GM19043 (cell line): Measurements from ENCODE around the gene PHOSPHO2.
"Not testable (repeated sequence)": the region's sequence is repeated elsewhere in the genome, so short reads cannot be mapped to it uniquely, and the experiment has no call there.

ENCODE experiments used
- ATAC-seq: cut with Tn5 transposase; IDR thresholded peaks from one replicate; pipeline ENCODE4 v1.9.1; 2021; ENCODE audit warnings: low read depth; ENCODE audit not compliant: unreplicated experiment

PHOSPHO2 gene

DNA sequence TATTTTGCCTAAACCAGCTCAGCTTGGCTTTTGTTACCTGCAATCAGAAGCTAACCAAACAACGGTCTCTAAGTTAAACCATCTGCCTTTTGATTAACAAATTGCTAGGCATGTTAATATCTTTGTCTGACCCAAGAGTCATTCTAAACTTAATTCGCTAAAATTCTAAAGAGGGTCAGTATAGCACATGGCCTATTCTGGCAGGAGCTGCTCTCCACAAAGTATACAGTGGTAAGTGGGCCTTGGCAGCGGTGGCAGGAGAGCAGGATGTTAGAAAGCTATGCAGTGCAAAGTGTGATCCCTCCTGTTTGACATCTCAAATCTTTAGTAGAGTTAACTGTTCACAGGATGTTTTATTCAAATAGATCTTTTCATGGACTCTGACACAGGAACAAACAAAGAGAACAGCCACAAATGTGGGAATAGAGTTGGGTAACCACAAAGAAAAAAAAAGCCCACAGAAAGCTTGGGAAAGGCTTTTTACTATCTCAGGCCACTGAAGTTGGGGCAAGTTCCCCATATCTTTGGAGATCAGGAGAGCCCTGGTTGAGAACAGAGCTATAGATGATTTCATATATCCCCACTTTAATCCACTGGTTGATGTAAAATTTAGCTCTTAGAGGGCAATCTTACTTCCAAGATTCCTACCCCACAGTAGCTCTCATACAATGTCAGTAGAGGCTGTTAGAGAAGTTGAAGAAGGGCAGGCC, 10.7 kb upstream of the PHOSPHO2 start:
- no peak for ATAC-seq

DNA sequence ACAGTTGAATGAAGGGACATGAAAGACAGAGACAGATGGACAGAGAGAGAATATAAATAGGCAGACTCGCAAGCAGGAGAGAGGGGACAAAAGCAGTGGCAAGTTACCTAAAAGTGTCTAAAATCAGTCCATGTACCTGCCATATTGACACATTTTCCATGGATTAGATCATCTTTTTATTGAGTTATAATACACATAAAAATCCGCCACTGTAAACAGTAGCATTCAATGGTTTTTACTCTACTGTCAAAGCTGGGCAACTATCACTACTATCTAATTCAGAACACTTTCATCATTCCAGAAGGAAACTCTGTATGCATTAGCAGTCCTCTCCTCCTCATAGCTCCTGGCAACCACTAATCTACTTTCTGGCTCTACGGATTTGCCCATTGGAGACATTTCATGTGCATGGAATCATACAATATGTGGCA, 10.1 kb upstream of the PHOSPHO2 start:
- ATAC-seq, result no peak

DNA sequence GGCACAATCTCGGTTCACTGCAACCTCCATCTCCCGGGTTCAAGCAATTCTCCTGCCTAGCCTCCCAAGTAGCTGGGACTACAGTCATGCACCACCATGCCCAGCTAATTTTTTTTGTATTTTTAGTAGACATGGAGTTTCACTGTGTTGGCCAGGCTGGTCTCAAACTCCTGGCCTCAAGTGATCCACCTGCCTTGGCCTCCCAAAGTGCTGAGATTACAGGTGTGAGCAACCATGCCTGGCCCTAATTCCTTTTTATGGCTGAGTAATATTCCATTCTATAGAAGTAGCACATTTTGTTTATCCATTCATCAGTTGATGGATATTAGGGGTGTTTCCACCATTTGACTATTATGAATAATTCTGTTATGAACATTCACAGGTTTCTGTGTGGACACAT, 9.6 kb upstream of the PHOSPHO2 start:
- not testable (repeated sequence) for ATAC-seq

DNA sequence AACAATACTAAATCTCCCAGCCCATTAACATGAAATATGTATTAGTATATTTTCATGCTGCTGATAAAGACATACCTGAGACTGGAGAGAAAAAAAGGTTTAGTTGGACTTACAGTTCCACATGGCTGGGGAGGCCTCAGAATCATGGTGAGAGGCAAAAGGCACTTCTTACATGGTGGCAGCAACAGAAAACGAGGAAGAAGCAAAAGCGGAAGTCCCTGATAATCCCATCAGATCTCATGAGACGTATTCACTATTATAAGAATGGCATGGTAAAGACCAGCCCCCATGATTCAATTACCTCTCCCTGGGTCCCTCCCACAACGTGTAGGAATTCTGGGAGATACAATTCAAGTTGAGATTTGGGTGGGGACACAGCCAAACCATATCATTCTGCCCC, 7.4 kb upstream of the PHOSPHO2 start:
- ATAC-seq, result not testable (repeated sequence)

DNA sequence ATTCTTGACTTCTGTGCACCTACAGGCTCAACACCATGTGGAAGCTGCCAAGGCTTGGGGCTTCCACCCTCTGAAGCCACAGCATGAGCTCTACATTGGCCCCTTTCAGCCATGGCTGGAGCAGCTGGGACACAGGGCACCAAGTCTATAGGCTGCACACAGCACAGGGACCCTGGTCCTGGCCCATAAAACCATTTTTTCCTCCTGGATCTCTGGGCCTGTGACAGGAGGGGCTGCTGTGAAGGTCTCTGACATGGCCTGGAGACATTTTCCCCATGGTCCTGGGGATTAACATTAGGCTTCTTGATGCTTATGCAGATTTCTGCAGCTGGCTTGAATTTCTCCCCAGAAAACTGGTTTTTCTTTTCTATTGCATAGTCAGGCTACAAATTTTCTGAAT, 6.3 kb upstream of the PHOSPHO2 start:
- not testable (repeated sequence) for ATAC-seq

DNA sequence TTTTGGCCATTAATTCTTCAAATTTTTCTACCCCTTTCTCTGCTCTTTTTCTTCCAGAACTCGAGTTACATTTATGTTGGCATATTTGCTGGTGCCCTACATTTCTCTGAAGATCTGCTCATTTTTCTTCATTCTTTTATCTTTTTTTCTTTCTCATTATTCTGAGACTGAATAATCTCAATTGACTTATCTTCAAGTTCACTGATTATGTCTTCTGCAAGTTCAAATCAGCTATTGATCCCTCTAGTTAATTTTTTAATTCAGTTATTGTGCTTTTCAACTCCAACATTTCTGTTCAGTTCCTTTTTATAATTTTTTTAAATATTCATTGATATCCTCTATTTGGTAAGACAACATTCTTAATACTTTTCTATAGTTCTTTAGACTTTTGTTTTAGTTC, 3.3 kb upstream of the PHOSPHO2 start:
- no peak for ATAC-seq

DNA sequence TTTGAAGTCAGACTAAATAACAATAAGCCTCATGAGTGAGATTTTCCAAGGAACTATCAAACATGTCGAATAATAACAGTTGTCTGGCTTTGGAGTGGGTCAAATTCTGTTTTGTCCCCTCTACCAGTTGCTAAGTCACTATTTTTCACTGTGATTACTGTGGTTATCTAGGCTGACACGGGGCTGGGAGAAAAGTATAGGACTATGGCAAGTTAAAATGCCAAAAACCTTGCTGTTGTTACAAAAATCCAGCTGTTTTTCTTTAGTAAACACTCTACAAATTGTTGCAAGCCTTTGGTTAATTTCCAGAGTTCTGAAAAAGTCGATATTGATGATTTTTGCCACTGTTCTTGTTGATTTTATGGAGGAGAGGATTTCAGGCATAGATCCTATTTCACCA, 1.6 kb upstream of the PHOSPHO2 start:
- no peak for ATAC-seq

DNA sequence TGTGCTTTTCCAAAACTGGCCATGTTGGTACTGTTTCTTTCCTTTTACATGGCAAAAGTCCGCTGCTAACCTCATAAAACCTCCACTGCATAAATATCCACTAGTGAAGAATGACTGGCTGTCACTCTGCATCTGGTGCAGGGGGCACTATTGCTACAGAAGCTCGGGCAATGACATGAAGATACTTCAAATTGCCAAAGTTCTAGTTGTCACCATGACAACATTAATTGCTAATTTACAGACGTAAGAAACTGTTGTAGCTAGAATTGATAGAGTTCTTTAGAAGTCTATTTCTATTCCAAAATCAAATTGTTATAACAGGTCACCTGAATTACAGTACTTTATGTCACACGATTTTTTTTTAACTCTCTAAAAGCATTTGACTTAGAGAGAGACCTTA, 909 bp upstream of the PHOSPHO2 start:
- ATAC-seq, result no peak

DNA sequence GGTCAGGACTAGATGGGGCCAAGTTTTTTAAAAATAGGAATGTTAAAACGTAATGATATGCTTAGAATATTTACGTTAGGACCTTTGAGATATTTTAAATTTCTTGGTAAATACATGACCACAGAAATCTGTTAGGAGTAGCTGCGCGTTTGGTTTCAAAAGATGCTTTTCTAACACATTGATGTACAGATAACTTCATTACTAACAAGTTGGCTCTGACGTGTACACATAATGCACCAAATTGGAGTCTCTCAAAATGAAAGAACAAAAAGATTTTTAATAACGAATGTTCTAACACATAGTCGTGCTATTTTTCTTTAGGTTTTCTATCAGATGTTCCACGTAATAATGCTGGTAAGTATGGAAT, 608 bp downstream of the PHOSPHO2 start:
- ATAC-seq, result no peak

DNA sequence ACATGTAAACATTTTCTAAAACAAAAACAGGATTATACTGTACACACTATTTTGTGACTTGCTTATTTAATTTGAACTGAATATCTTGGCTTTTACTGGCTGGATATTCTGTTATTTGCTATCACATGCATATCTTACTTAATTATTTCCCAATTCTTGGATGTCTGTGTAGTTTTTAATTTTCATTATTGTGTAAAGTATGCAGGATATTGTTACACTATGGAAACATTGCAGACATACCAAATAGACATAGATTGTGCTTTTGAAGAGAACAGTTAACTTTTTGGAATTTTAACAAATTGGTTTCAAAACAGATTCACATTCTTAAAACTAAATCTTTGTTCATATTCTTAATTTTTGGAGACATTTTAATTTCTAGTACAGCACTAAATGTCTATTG, 2.1 kb downstream of the PHOSPHO2 start:
- ATAC-seq, result no peak

DNA sequence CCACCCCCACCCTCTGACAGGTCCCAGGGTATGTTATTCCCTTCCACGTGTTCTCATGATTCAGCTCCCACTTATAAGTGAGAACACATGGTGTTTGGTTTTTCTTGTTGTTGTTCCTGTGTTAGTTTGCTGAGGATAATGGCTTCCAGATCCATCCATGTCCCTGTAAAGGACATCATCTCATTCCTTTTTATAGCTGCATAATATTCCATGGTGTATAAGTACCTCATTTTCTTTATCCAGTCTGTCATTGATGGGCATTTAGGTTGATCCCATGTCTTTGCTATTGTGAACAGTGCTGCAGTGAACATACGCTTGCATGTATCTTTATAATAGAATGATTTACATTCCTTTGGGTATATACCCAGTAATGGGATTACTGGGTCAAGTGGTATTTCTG, 4.9 kb downstream of the PHOSPHO2 start:
- not testable (repeated sequence) for ATAC-seq

DNA sequence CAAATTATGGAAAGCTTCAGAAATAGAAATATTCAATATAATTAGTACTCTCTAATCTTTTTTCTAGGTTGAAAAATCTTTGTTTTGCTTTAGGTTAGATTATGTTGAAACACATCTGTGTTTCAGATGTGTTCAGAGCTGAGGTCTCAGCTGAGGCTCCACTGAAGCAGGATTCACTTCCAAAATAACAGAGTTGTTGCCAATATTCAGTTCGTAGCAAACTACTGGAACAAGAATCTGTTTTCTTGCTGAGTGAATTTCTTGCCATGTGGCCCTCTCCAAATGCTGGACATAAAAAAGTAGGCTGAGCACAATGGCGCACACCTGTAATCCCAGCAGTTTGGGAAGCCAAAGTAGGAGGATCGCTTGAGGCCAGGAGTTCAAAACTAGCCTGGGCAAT, 8.7 kb downstream of the PHOSPHO2 start:
- no peak for ATAC-seq

DNA sequence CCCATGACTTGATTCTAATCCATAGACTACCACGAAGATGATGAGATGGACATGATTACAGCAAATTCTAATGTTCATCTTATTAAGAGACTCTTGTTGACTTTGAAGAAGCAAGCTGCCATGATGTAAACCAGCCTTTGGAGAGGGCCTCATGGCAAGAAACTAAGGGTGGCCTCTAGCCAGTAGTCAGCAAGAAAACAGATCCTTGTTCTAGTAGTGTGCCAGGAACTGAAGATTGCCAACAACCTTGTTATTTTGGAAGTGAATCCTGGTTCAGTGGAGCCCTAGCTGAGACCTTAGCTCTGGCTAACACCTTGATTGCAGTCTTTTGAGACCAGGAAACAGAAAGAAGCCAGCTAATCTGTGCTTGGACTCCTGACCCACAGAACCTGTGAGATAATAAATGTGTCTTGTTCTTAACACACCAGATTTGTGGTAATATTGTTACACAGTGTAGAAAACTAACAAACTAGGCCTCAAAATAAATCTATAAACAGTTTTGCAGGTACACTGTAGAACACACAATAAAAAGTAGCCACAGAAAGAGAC, 10.0 kb downstream of the PHOSPHO2 start:
- ATAC-seq, result no peak

DNA sequence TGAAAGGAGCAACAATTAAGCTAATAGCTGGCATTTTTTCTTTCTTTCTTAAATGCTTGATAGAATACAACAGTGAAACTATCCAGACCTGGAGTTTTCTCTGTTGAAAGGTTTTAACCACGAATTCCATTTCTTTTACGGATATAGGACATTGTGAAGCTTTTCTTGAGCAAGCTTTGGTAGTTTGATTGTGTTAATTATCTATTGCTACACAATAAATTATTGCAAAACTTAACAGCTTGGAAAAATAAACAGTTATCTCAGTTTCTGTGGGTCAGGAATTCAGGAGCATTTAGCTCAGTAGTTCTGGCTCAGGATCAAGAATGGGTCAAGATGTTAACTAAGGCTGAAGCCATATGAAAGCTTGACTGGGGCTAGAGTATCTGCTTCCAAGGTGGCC, 11.7 kb downstream of the PHOSPHO2 start:
- no peak for ATAC-seq

DNA sequence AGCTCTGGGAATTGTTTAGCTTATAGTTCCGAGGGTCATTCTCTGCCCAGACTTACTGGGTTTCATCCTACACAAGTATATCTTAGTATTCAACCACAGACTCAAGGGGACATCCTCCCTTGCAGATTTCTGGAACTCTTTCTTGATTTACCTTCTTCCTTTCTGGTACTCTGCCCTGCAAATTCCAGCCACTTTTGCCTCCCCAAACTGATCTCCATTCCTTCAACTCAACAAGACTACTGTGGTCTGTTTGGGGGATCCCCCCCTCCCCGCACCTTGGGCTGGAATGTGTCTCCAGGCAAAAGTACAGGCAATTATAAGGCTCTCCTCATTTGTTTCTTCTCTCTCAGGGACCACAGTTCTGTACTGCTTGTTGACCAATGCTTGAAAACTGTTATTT, 13.4 kb downstream of the PHOSPHO2 start:
- no peak for ATAC-seq

DNA sequence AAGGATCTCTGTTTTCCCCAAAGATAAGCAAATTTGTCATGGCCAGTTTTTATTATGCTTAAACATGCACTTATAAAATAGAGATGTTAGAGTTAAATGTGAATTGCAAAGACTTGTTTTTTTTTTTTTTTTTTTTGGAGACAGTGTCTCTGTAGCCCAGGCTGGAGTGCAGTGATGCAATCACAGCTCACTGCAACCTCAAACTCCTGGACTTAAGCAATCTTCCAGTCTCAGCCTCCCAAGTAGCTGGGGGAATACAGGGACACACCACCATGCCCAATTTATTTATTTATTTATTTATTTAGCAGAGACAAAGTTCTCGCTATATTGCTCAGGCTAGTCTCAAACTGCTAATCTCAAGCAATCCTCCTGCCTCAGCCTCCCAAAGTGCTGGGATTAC, 15.1 kb downstream of the PHOSPHO2 start:
- ATAC-seq, result no peak

DNA sequence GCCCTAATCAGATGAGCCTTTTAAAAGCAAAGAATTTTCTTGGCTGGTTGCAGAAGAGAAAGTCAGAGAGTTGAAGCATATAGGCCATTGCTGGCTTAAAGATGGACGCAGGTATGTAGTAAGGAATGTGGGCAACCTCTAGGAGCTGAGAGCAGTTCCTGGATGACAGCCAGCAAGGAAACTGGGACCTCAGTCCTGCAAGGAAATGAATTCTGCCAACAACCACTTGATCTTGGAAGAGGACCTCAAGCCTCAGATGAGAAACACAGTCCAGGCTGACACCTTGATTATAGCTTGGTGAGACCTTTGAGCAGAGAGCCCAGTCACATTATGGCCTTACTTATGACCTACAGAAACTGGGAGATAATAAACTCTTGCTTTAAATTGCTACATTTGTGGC, 15.7 kb downstream of the PHOSPHO2 start:
- ATAC-seq, result no peak

DNA sequence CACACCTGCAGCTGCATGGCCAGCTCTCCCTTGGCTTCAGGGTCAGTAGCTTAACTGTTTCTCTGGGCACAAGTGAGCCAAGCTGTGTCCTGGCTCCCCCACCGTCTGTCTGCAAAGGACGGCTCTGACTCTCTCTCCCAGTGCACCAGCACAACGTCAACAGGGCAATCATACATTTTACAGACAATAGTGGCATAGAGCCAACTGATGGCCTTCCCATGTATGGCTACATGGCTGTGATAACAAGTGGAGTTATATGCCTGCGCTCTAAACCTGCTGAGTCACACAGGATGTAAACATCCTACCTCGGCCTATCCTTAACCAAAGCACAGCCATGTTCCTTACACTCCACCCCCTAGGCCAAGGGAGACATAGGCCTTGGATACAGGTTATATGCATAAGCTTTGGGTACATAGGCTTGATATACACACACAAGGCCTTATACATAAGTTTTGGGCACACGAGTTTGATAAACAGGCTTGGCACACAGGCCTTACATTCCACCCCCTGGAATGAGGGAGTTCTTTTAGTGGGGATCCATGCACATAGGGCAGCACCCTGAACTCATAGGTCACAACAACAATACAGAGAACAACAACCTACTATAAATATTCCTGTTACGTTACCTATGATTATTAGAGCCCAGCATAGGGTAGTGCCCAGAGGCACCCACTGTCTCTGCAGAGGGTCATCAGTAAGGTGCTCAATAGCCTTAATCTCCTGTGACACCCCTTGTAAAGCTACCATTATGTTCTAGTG, 17.7 kb downstream of the PHOSPHO2 start:
- ATAC-seq, result no peak

DNA sequence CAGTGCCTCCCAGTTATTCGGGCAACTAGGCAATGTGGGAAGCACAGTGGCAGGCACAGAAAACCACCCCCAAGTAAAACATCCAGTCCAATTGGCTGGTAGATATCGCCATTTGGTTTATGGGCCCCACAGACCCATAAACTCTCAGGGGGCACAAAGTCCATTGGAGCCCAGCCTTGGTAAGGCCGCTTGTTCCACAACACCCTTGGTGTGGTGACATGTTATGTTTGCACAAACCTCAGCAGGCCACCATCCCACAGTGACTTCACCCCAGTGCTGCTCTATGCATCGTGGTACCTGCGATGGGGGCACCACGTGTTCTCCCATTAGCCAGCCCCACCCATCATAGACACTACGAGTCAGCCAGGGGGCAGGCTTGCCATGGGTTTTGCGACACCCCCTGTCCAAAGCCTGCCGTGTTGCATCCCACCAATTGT, 18.5 kb downstream of the PHOSPHO2 start:
- no peak for ATAC-seq

DNA sequence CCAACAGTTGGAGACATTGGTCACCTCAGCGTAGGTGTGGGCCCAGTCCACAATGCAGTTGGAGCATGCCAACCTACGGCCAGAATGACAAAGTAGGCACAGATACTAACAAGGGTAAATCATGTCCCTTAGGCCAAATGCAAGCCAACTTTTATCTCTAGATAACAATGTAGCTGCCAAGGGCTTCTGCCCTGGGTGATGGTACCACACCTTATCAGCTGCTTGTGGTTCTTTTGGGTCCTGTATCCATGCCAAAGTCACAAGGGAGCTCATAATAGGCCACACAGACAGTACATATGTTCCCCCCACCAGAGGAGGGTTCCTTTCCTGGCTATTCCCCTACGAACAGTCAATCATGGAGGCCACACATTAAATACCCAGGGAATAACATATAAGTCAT, 19.1 kb downstream of the PHOSPHO2 start:
- no peak for ATAC-seq

DNA sequence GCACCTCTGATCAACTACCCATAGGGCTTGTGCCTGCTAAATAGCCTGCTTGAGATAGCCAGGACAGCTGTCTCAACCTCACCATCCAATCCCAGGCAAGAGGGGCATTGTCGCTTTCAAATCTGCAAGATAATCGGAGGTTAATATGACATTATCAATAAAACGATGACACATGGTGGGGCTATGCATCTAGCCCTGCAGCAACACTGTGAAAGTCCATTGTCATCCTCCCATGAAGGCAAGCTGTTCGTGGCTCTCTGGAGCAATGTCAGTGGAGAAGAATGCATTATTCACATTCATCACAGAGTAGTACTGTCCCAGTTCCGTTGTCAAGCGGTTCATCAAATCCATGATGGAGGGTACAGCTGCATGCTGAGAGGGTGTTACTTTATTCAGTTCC, 20.4 kb downstream of the PHOSPHO2 start:
- ATAC-seq, result no peak
